ENCODE measurements around the gene GPR176.

The GPR176 gene

DNA sequence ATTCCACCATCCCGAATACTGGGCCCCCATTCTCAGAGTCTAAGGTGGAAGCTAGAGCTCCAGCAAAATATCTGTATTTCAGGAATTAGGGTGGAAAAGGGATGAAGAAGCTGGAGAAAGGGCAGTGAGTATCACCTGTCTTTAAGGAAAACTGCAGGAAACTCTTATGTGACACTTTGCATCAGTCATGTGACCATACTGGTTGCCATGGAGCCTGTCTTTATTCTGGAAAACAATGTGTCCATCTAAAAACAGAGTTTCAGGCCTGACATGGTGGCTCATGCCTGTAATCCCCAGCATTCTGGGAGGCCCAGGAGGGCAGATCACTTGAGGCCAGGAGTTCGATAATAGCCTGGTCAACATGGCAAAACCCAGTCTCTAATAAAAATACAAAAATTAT lies 84.5 kb downstream of the GPR176 start:
- no peak for DNase-seq (ENCODE audit: low read depth)
- no peak overlapping the region for H3K4me3 ChIP-seq (ENCODE audit: low read length)
- TF ChIP-seq, protein P1, sequence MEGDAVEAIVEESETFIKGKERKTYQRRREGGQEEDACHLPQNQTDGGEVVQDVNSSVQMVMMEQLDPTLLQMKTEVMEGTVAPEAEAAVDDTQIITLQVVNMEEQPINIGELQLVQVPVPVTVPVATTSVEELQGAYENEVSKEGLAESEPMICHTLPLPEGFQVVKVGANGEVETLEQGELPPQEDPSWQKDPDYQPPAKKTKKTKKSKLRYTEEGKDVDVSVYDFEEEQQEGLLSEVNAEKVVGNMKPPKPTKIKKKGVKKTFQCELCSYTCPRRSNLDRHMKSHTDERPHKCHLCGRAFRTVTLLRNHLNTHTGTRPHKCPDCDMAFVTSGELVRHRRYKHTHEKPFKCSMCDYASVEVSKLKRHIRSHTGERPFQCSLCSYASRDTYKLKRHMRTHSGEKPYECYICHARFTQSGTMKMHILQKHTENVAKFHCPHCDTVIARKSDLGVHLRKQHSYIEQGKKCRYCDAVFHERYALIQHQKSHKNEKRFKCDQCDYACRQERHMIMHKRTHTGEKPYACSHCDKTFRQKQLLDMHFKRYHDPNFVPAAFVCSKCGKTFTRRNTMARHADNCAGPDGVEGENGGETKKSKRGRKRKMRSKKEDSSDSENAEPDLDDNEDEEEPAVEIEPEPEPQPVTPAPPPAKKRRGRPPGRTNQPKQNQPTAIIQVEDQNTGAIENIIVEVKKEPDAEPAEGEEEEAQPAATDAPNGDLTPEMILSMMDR (conservative IDR thresholded peaks at IDR 0.05; ENCODE audit: low read length): no peak

GRCh38 chr15:39834256-39834655 lies 85.8 kb downstream of the GPR176 start:
- H3K4me3 ChIP-seq (ENCODE audit: low read length): no peak overlapping the region
- peak; percentile 76 for DNase-seq (ENCODE audit: low read depth)
- TF ChIP-seq, protein P1 (conservative IDR thresholded peaks at IDR 0.05; ENCODE audit: low read length): no peak

- H3K4me3 ChIP-seq (ENCODE audit: low read length): no peak overlapping the region
- peak; percentile 92 for DNase-seq (ENCODE audit: low read depth)
- TF ChIP-seq, protein P1 (conservative IDR thresholded peaks at IDR 0.05; ENCODE audit: low read length): no peak
These were observed 86.5 kb downstream of the GPR176 start for GRCh38 chr15:39833515-39833981.

- no peak overlapping the region for H3K4me3 ChIP-seq (ENCODE audit: low read length)
- TF ChIP-seq, protein P1 (conservative IDR thresholded peaks at IDR 0.05; ENCODE audit: low read length): no peak
- DNase-seq (ENCODE audit: low read depth): no peak
These were observed 89.9 kb downstream of the GPR176 start for GRCh38 chr15:39830166-39830565.

DNA sequence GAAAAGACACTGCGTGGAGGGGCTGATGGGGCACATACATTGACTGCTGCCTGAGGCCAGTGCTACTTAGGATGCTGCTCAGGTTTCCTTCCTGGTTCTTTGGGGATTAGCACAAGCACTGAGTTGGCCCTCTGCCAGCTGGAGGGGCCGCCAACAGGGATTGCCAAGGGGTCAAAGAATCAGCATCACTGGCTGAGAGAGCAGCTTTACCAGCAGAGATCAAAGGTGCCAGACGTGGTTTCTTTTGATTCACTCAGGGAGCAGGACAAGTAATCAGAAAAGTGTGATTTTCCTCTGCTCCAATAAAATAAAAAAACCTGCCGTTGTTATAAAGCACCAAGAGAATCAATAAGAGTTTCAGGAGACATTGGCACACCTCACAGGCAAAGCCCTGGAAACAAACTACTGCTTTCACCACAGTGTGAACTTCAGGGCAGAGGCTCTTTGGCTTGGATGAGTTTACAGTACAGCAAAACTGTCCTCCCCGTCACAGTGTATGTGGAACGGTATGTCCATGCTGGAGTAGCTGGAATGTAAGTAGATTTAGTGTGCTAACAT lies 91.6 kb downstream of the GPR176 start:
- DNase-seq (ENCODE audit: low read depth): peak; percentile 30
- TF ChIP-seq, protein P1 (conservative IDR thresholded peaks at IDR 0.05; ENCODE audit: low read length): no peak
- H3K4me3 ChIP-seq (ENCODE audit: low read length): no peak overlapping the region

DNA sequence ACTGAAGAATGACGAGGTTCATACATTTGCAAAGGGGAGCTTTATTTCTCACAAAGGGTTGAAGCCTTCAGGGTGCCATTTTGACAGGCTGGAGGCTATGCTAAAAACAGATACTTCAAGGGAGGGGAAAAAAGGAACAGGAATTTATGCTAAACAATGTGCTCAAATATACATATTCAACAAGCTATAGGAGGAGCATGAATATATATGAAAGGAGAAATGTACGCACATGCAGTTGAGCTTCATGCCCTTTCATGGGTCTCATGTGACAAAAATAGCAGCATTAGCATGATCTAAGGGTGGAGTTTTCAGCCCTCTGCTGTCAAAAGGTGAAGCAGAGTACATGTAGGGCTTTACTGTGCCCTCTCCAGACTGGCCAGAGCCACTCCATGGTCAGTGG lies 93.1 kb downstream of the GPR176 start:
- no peak for DNase-seq (ENCODE audit: low read depth)
- H3K4me3 ChIP-seq (ENCODE audit: low read length): no peak overlapping the region
- TF ChIP-seq, protein P1 (conservative IDR thresholded peaks at IDR 0.05; ENCODE audit: low read length): no peak

DNA sequence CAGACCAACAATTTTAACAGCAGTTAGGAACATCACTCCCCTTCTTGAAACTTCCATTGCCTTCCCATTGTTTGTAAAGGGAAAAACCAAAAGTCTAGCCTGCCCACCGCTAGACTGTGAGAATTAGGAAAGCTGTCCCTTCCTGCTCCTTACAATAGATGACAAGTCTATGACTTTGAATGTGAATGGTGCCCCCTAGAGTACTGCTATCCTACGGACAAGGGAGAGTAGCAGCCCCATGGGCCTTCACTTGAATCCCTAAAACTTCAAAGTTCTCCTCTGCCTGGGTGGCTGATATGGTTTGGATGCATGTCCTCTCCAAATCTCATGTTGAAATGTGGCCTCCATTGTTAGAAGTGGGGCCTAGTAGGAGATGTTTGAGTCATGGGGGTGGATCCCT lies 96.4 kb downstream of the GPR176 start:
- DNase-seq (ENCODE audit: low read depth): no peak
- H3K4me3 ChIP-seq (ENCODE audit: low read length): no peak overlapping the region
- TF ChIP-seq, protein P1 (conservative IDR thresholded peaks at IDR 0.05; ENCODE audit: low read length): no peak
